Endodermal cell (in vitro differentiated cells): Measurements from ENCODE around the gene DPF3. TPM values are rescaled to one million over a fixed set of nuclear protein-coding genes. Genes with fewer than 3 reads are reported as not detected.

Experiments used
- DNase-seq: peaks from one replicate; pipeline ENCODE4 v3.0.0-alpha.2; 2017
- H3K27ac ChIP-seq: 2 replicates; pipeline ENCODE4 v1.5.1; 2013; ENCODE audit warnings: mild to moderate bottlenecking, low read depth, low read length, moderate library complexity
- H3K27me3 ChIP-seq: 2 replicates; pipeline ENCODE4 v1.6.1; 2013; ENCODE audit warnings: mild to moderate bottlenecking, low read length, moderate library complexity; ENCODE audit not compliant: insufficient read depth, control insufficient read depth, poor library complexity, severe bottlenecking
- H3K36me3 ChIP-seq: 2 replicates; pipeline ENCODE4 v1.7.0; 2013; ENCODE audit warnings: mild to moderate bottlenecking, low read length, moderate library complexity; ENCODE audit not compliant: control insufficient read depth, insufficient read depth
- H3K4me1 ChIP-seq: one replicate; pipeline ENCODE4 v1.7.0; 2013; ENCODE audit warnings: low read length; ENCODE audit not compliant: control insufficient read depth, insufficient read depth
- H3K4me3 ChIP-seq: 2 replicates; pipeline ENCODE4 v1.5.1; 2013; ENCODE audit warnings: mild to moderate bottlenecking, low read length, moderate library complexity
- H3K9ac ChIP-seq: 2 replicates; pipeline ENCODE4 v1.6.1; 2013; ENCODE audit warnings: mild to moderate bottlenecking, low read length, moderate library complexity; ENCODE audit not compliant: poor library complexity, severe bottlenecking; ENCODE audit errors: extremely low read depth
- H3K9me3 ChIP-seq: 2 replicates; pipeline ENCODE4 v1.6.1; 2013; ENCODE audit warnings: mild to moderate bottlenecking, low read length, moderate library complexity; ENCODE audit not compliant: control insufficient read depth
- H3K27ac Mint-ChIP-seq: 2 replicates; pipeline ENCODE4 v1.8.0; 2020; ENCODE audit warnings: mixed read lengths
- H3K27me3 Mint-ChIP-seq: 2 replicates; pipeline ENCODE4 v1.8.0; 2021; ENCODE audit warnings: mild to moderate bottlenecking, mixed read lengths; ENCODE audit not compliant: insufficient read depth
- H3K36me3 Mint-ChIP-seq: 2 replicates; pipeline ENCODE4 v1.8.0; 2020; ENCODE audit warnings: low read depth, mixed read lengths
- H3K4me1 Mint-ChIP-seq: 2 replicates; pipeline ENCODE4 v1.8.0; 2020; ENCODE audit warnings: mixed read lengths
- H3K4me3 Mint-ChIP-seq: 2 replicates; pipeline ENCODE4 v1.8.0; 2020; ENCODE audit warnings: mild to moderate bottlenecking, moderate library complexity, mixed read lengths
- H3K9me3 Mint-ChIP-seq: 2 replicates; pipeline ENCODE4 v1.8.0; 2020; ENCODE audit warnings: mild to moderate bottlenecking, mixed read lengths
- CTCF ChIP-seq: fragments of 200-600 bp; sonication (generic); conservative IDR thresholded peaks from 2 replicates; pipeline ENCODE4 v1.5.0; 2021; ENCODE audit warnings: antibody characterized with exemption, mild to moderate bottlenecking
- WGBS, 2 experiments: methylation state at CpG; one replicate each; pipeline versions ENCODE4 v1.1.5 to v1.1.7; 2013; ENCODE audit warnings: missing lambda C conversion rate in 2 of 2, mixed read lengths in 1 of 2; ENCODE audit not compliant: insufficient coverage in 1 of 2, insufficient read length in 1 of 2; 5-methylcytosine and 5-hydroxymethylcytosine counted together
- total RNA-seq, 2 donors: library from RNA; stranded (reverse); fragmentation: NEBNext Ultra II Directional in 1 of 2; extraction: Animal tissue kit (Norgen Biotek cat#: 25700) in 1 of 2; gene quantifications; 2 replicates in 1 of 2; 3 replicates in 1 of 2; pipeline ENCODE4 v1.2.1, GENCODE V29; 2021

The DPF3 gene
- total RNA-seq, 2 donors from 2014 or later = not detected

DNA sequence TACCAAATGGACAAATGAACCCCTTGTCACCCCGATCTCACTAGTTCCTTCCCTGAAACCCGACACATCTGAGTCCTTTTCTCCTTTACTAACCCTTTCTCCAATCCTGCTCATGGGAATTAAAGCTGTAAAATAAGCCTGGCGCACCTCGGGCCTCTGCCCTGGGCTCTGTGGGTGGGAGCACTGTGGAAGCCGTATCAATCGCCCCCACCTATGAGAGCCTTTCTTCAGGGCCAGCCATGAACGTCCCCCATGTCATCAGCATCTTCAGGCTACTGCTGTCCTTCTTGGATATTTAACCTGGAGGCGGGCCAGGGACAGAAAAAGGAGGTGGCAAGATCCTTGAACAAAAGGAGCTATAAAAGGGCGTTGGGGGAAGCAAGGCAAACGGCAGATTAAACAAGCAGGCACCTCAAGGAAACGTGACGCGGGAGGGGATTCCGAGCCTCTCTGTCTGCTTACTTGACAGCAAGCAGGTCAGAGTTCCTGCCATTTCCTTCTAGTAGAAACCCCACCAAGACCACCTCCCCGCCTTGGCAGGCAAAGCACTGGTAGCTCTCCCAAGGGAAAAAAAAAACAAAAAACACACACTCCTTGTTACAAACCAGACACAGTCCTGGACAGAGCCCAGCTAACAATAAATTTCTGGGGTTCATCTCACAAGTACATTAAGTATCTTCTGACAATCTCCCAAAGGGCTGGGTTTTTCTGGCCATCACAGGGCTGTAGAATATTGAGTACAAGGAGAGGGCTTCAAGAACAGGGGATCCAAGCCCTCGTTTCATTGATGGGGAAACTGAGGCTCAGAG lies 62.9 kb downstream of the DPF3 start:
- peak; percentile 53 for DNase-seq
- Mint-ChIP-seq H3K4me3 (no peak overlapping the region), H3K4me1 (peaks cover 14% of the 10 kb centered on the region), H3K36me3 (no peaks in the 10 kb centered on the region), H3K27ac (no peak overlapping the region), H3K27me3 (no peaks in the 10 kb centered on the region), H3K9me3 (no peaks in the 10 kb centered on the region)
- Histone ChIP-seq H3K4me1 (no peaks in the 10 kb centered on the region), H3K27me3 (no peaks in the 10 kb centered on the region), H3K9me3 (no peaks in the 10 kb centered on the region), H3K27ac (no peak overlapping the region), H3K36me3 (no peaks in the 10 kb centered on the region), H3K4me3 (no peak overlapping the region), H3K9ac (no peak overlapping the region)
- WGBS, 2 experiments = 53 to 74% methylated on average over 11 to 16 of the region's 16 CpGs
- TF ChIP-seq CTCF = no peak

- no peaks in the 10 kb centered on the region for H3K9me3 ChIP-seq
- H3K9me3 Mint-ChIP-seq = no peaks in the 10 kb centered on the region
- H3K4me3 ChIP-seq = no peak overlapping the region
- H3K4me1 Mint-ChIP-seq = peaks cover 16% of the 10 kb centered on the region
- no peaks in the 10 kb centered on the region for H3K4me1 ChIP-seq
- 60 to 93% methylated on average over 1 to 3 of the region's 4 CpGs for WGBS, 2 experiments
- no peaks in the 10 kb centered on the region for H3K27me3 Mint-ChIP-seq
- no peaks in the 10 kb centered on the region for H3K36me3 Mint-ChIP-seq
- no peak overlapping the region for H3K27ac ChIP-seq
- H3K36me3 ChIP-seq = no peaks in the 10 kb centered on the region
- H3K27ac Mint-ChIP-seq = no peak overlapping the region
- DNase-seq = no peak
- no peak overlapping the region for H3K9ac ChIP-seq
- no peak overlapping the region for H3K4me3 Mint-ChIP-seq
- no peaks in the 10 kb centered on the region for H3K27me3 ChIP-seq
- TF ChIP-seq CTCF = no peak
These were observed 63.5 kb downstream of the DPF3 start for GRCh38 chr14:72830356-72830755.

- TF ChIP-seq CTCF = no peak
- H3K36me3 ChIP-seq = no peaks in the 10 kb centered on the region
- no peak for DNase-seq
- H3K4me1 ChIP-seq = no peaks in the 10 kb centered on the region
- WGBS, 2 experiments = 89 to 91% methylated on average over 5 of the region's 5 CpGs
- no peaks in the 10 kb centered on the region for H3K27me3 ChIP-seq
- H3K27ac ChIP-seq = no peak overlapping the region
- H3K9ac ChIP-seq = no peak overlapping the region
- Mint-ChIP-seq H3K4me3 (no peak overlapping the region), H3K9me3 (no peaks in the 10 kb centered on the region), H3K27ac (no peak overlapping the region), H3K4me1 (peaks cover 16% of the 10 kb centered on the region), H3K27me3 (no peaks in the 10 kb centered on the region), H3K36me3 (no peaks in the 10 kb centered on the region)
- H3K9me3 ChIP-seq = no peaks in the 10 kb centered on the region
- H3K4me3 ChIP-seq = no peak overlapping the region
These were observed 65.3 kb downstream of the DPF3 start for GRCh38 chr14:72828604-72829003.
